Smooth muscle cell of the brain vasculature (primary cell): Measurements from ENCODE around the gene SH3RF3.

Experiments used
- DNase-seq: peaks from one replicate; pipeline ENCODE4 v3.0.0-alpha.2; 2012; ENCODE audit warnings: low read depth, low spot score

Gene SH3RF3

DNA sequence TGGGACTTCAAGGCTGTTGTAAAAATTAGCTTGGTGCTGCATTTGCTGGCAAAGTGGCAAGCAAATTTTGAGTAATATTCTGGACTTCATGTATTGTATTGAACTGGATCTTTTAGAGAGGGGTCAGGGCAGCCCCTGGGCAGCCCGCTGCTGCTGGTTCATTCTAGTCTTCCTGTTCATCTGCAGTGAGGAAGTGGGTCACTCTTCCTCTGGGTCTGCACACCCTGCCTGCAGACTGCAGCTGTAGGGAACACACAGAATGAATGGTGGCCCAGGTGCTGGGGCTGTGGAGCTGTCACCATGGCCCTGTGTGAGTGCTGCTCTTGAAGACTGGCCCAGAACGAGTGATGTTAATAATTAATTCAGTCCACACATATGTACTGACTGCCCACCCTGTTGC is 9.4 kb downstream of the SH3RF3 start:
- no peak for DNase-seq

DNA sequence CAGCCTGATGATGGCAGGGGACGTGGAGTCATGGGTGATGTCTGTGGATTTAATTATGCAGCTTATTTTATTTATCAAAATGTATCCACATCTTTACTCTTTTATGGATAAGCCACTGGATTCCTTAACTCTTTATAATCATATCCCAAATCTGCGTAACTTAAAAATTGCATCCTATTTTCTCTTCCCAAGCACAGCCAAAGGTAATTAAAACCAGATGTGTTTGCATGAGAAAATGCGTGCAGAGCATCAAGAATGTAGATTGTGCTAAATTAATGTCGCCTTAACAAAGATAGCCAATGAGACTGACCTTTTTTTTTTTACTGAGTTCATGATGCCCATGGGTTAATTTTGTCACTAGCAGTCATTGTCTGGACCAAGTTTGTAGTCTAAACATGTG is 10.0 kb downstream of the SH3RF3 start:
- no peak for DNase-seq

DNA sequence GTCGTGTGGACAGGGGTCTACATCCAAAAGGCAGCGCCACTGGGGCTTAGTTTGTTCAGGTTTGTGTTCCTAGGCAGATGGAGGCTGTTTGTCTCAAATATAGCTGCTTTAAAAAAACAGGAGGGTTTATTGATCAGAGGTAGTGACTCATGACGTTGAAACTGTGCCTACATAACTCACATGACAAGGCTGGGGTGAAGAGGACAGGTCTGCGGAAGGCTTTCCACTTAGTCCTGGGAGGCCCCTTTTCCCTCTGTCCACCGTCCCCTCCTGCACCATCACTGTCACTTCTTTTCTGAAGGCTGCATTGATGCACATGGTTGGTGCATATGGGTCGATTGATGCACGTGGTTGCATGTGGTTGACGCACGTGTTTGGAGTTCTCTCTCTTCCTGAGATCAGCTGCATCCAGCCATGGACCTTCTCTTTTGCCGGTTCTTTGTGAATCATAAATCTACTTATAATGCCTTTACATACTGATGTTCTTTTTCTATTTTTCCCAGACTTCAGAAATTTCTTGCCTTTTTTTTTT is 10.9 kb downstream of the SH3RF3 start:
- no peak for DNase-seq

DNA sequence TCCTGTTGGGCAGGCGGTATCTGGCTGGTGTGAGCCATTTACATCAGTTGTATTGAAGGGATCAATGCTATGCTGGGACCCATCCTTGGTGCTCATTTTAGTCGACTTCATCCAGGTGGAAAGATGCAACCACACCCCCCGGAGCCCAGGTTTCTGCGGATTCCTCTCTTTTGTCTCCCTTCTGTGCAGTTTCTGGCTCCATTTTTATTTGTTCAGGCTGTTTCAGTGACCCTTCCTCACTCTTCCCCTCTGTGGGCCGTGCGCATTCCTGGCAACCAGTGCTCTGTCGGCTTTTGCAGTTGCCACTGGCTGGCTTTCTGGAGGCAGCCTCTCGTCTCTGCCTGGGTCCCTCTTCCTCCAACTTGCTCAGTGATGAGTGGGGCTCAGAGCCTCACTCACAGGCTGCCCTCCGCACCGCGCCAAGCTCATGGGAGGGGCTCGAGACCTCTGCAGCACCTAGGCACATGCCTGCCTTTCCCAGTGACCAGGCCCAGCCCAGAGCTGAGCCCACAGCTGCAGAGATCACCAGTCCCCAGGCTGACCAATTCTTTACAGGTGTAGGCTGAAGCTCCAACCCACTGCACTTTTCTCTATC is 12.1 kb downstream of the SH3RF3 start:
- DNase-seq: no peak

DNA sequence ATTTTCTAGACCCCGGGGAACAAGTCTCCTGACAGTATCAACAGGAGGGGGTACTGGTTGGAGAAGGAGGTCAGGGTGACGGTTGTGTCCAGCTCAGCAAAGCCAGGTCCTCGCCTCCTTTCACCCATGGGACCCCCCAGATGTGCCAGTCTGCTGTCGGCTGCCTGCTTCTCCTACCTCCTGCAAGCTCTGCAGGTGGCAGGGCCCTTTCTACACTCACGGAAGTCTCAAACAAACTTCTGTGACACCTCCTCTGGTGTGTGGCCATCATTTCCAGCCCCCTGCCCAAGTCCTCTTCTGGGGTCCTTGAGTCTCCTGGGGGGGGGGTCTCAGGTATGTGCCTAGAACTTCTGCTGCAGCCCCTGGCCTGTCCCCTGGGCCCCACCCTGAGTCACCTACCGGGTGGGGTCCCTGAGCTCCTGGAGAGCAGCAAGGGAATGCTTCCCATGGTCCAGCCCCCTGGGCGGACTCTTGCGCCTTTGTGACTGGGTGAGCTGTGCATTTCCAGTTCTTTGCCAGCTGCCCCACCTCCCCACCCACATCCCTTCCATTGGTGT is 12.8 kb downstream of the SH3RF3 start:
- no peak for DNase-seq

DNA sequence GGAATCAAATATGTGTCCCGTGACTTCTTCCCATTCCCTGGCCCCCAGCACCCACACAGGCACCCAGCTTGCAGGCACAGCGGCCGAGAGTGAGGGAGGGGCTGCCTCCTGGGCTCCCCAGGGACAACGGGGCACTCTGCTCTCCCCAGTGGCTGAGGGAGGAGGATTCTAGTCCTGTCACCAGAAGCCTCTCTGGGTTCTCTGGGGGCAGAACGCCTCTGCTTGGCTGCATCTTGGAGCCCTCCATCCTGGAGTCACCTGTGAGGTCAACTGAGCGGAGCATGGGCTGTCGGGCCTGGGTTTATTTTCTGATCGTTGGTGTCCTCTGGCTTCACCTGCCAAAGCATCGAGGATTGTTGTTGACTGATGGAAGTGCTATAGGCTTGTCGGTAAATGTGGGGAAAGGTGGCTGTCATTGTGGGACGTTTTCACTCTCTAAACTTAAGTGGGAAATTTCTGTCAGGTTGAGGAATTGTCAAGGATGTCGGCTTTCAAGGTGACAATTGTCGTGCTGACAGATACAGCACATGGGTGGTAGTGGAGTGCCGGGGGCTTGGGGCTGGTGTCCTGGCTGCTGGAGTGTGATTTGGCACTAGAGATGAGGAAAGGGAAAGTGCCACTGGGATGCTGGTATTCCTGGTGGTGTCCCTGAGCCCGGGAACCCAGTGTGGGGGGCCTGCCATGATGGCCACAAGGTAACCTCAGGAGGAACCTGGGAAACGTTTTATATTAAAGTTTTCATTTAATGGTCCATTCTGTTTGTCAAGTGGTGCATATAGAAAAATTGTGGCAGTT is 13.6 kb downstream of the SH3RF3 start:
- no peak for DNase-seq

DNA sequence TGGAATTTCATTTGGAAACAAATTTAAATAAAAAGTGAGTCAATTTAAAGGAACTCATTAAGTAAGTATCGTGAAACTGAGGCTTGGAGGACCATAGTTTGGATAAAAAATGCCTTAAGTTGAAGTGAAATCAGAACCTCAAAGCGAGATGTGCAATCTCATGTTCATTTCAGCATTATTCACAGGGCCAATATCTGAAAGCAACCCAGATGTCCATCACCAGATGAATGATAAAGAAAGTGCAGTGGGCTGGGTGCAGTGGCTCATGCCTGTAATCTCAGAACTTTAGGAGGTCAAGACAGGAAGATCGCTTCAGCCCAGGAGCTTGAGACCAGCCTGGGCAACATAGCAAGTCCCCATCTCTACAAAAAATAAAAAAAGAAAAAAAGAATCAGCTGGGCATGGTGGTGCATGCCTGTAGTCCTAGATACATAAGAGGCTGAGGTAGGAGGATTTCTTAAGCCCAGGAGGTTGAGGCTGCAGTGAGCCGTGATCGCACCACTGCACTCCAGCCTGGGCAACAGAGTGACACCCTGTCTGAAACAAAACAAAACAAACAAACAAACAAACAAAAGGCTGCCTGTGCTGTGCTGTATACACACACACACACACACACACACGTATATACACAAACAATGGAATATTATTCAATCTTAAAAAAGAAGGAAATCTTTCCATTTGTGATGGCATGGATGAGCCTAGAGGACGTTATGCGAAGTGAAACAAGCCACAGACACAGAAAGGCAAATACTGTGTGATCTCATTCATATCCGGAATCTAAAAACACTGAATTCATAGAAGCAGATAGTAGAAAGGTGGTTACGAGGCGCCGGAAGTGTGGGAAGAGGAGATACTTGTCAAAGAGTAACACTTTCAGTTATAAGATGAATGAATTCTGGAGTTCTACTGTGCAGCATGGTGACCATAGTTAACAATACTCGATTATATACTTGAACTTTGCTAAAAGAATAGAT is 14.5 kb downstream of the SH3RF3 start:
- DNase-seq: no peak

DNA sequence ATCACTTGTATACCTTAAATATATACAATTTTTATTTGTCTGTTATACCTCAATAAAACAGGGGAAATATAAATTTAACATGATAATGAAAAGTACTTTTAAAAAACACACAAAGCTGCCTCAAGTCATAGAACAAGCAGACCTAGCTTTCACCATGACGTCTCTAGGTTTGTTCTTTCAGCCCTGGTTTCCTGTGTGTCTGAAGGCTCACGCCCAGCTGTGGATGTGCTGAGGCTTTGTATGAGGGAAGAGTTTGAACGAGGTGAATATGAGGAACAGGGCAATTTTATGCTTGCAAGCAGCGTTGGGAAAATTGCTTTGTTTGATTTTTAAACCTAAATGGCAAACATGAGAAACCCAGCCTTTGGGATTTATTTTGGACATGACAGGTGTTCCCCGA is 15.3 kb downstream of the SH3RF3 start:
- no peak for DNase-seq

DNA sequence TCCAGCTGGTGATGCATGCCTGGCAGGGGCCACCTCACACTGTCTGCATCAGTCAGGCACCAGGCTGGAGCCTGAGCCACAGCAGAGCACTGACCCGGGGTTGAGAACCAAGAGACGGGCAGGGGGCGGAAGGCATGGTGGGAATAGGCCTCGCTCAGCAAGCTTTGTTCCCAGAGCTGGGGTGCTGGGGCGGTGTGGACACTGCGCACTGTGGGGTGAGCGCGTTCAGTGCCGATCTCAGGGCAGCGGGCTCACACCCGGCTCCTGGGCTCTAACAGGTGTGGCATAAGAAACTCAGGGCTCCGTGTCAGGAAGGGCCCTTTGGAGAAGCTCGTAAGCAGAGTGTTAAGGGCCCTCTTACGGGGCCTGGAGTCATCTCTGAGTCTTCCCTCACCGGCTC is 15.7 kb downstream of the SH3RF3 start:
- no peak for DNase-seq

DNA sequence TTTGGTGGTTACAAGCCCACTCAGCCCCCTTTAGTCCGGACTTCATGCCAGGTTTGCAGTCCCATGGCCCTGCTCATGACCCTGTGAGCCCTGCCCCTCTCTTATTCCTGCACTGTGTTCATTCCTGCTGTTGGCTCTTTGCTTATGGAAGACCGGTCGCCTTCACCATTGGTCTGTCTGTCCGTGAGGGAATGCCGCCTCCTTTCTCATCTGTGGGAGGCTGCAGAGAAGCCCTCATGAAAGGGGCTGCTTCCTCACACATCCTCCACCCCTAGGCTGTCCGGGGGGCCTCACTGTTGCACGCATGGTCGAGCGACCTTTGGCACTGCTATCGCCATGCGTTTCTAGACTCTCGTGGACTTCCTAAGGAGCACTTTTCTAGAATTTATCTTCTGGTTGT is 16.3 kb downstream of the SH3RF3 start:
- no peak for DNase-seq

DNA sequence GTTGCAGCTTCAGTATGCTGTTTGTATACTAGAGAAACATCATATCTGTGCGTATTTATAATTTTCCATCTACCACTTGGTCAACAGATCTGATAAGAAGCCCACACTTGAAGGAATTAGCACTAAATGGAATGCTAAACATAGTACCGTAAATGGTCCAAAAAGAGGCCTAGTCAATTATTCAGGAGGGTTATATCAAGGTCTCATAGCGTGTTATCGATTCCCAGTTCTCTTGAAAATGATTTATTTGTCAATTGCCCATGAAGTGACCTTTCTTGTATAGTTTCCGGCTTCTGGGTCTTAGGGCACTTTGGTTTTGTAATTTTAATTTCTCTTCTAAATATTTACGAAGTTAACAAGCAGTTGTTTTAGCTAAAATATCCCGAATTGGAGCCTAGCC is 18.4 kb downstream of the SH3RF3 start:
- no peak for DNase-seq

DNA sequence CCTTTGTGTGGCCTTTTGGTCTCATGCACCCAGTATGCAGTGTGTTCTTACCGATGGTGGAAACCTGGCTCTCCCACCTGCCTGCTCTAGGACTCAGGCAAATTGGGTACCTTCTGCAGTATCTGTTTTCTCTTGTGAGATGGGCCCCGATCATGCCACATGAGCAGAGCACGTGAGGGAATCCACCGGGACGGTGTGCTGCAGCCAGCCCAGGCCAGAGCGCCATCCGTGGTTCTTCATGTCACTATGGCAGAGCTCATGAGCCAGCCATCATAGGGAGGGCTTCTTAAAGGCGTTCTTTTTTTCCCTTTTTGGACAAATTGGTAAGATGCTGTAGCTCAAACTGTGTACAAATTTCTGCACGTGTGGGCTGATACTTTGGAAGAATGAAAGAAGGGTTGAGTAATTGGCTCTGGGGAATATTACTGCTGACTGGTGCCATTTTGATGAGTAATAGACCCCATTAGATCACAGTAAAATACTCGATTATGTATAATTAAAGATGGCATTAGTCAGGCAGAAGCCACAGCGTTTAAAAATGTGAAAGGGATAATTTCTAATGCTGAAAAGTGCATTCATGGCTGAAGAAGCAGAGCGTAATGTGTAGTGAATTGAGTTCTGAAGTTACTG is 19.2 kb downstream of the SH3RF3 start:
- no peak for DNase-seq

DNA sequence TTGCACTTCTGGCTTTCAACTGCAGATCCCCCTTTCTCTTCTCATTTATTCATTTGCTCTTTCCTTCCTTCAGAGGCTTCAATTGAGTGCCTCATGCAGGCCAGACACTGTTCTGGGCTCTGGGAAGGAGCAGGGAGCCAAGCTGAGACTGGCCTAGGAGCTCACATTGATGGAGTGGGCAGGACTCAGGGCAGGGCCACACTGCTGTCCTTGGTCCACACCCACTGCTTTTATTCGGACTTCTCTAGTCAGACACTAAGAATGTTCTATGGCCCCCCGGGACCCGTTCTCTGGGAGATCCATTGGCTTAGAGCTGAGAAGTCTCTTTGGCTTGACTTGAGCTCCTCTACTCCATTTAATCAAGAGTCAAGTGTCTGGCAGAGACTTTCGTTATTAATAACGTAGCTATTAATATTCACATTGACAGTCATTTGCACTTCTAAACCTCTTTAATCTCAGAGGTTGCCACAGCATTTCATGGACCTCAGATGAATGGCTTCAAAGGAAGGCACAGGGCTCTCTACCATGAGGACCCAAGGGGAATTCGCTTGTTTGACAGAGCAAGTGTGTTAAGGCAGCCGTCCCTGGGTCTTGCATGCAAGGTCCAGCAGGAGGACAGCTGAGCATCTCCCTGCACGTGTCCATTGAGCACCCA is 20.1 kb downstream of the SH3RF3 start:
- no peak for DNase-seq

DNA sequence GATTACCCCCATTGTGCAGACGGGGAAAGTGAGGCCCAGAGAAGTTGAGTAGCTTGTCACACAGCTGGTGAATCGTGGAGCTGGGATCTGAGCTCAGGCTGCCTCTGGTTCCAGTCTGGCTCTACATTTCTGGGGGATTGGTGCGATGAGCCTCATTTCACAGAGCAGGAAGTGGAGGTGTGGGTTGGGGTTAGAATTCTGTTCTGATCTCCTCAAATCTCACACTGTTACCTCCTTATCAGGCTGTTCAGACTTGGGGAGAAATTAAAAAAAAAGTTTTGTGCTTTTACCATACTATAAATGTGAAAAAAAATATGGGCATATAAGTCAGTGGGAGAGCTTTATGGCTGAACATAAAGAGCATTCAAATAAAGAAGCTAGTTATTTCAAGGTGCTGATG is 21.6 kb downstream of the SH3RF3 start:
- no peak for DNase-seq

DNA sequence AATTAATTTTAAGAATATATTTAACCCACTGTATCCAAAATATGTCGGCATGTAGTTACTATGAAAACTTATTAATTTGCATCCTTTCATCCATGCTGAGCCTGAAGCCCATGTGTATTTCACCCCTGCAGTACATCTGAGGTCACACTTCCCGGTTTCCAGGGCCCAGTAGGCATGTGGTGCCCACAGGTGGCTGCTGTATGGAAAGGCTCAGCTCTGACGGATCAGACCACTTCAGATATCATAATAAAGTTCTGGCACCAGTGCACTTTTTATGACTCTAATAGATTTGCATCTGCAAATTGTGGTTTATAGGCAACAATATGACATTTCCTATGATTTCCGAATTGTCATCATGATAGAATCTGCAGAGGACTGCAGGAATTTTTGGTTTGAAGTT is 22.5 kb downstream of the SH3RF3 start:
- no peak for DNase-seq

DNA sequence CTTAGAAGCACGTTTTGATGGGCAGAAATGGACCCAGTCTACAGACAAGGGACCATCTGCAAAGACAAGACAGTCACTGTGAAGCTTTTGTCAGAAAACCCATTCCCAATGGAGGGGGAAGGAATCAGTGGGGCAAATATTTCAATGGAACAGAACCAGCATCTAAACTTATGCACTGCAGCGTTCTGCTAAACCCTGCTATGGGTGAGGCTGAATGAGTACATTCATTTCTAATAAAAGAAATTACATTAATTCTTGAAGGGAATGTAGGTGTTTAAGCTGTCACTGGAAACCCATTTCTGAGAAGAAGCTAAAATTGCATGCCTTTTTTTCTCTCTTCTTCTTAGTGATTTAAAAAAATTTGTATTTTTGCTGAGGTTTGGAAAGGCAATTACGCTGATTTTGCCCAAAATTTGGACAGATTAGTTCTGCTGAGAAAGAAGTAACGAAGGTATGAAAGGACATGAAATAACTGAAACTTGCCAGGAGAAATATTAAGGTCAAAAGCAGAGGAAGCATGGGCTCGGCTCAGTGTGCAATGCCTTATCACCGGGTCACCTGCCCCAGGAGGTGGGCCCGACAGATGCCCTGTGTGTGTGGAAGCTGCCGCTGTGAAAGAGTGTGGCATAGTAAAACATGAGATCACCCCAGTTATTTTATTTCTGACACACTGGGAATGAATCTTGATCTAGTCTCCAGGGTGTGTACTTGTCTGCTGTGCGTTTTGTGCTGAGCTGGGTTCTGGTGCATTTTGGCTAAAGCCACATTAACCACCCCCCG is 24.2 kb downstream of the SH3RF3 start:
- DNase-seq: no peak

DNA sequence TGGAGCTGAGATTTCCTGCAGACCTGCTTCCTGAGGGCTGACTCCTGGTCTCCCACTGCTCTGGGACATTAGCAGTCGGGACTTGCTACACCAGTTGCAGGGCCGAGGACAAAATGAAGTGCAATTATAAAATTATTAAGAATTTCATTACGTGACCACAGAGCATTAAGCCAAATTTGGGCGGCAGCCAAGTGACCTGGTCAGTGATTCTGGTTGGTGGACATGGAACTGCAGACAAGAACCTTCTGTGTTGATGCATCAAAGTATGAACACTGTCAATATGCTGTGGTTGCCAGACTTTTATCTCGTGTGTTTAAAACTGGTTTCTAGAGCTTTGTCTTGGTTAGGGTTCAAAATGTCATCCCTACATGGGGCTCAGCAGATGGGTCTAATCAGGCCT is 24.8 kb downstream of the SH3RF3 start:
- DNase-seq: no peak

DNA sequence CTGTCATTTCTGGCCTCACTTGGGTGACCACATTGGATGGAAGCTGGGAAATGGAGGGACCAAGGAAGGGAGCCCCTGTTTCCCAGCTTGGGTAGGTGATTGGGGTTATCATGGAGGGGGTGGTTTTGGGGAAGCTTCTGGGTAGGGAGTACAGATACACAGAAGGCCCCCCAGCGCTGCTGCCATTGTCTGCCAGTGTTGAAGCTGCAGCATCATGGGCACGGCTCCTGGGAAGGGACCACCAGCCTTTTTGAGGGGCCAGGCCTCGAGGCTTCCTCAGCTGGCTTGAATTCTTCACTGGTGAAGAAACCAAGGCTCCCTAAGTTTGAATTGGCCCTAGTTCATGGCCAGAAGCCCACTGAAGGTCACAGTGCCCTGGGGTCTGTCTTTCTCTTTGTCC is 25.2 kb downstream of the SH3RF3 start:
- no peak for DNase-seq

DNA sequence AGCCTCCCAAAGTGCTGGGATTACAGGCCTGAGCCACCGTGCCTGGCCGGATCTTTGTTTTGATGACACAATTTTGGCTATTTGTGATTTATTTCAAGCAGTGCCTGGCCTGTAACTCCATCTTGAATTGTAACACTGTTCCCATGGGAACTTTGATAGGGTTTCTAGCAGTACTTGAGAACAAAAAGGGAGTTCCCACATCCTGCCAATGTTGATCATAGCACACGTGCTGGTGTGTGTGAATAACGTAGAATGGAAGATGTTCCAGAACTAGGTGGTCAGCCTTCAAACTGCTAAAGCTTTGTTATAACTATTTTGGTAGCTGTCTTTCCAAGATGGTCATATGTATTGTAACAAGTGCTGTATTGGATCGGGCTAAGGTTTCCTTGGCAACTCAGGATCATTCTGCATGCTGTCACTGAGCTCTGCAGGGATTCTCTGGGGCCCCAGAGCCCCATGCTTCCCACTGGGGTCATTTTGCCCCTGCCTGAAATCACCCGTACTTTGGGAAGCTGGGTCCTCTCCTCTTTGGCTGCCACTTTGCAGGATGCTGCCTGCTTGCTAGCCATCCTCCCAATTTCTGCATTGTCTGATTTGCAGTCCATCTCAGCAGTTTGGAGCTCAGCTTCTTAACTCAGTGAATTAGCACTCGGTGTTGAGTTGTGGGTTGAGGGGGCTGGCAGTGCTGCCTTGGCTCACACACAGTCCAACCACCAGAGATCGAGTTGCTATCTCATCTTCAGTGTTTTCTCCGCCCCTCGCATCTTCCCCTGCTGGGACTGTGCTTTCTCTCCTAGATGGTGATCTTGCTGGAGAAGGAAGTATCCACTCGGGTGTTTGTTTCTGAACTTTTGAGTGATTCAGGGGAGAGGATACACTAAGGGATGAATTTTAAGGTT is 26.8 kb downstream of the SH3RF3 start:
- DNase-seq: no peak
